DOHH2 (cell line): ENCODE measurements around the gene OPRPN.

Source experiments
- H3F3A ChIP-seq: fragments of 200-600 bp; sonication (generic), shearing (Covaris generic); 2 replicates; pipeline ENCODE4 v1.6.0; 2016; ENCODE audit warnings: antibody characterized with exemption, mild to moderate bottlenecking; ENCODE audit not compliant: control insufficient read depth, insufficient read depth
- H3K27ac ChIP-seq: fragments of 200-600 bp; sonication (generic); 2 replicates; pipeline ENCODE4 v1.5.1; 2014; ENCODE audit warnings: low read depth, mild to moderate bottlenecking, low read length, moderate library complexity
- H3K27me3 ChIP-seq: fragments of 200-600 bp; sonication (generic); 2 replicates; pipeline ENCODE4 v1.6.1; 2014; ENCODE audit warnings: mild to moderate bottlenecking, low read length, mixed read lengths; ENCODE audit not compliant: control insufficient read depth
- H3K36me3 ChIP-seq: fragments of 200-600 bp; sonication (generic); 2 replicates; pipeline ENCODE4 v1.6.1; 2014; ENCODE audit warnings: mild to moderate bottlenecking, low read length, moderate library complexity, mixed read lengths; ENCODE audit not compliant: control insufficient read depth
- H3K4me1 ChIP-seq: fragments of 200-600 bp; sonication (generic); 2 replicates; pipeline ENCODE4 v1.6.1; 2014; ENCODE audit warnings: mild to moderate bottlenecking, low read length, mixed read lengths; ENCODE audit not compliant: control insufficient read depth
- H3K4me2 ChIP-seq: fragments of 200-600 bp; sonication (generic); 2 replicates; pipeline ENCODE4 v1.6.0; 2014; ENCODE audit warnings: mild to moderate bottlenecking, low read length, moderate library complexity
- H3K4me3 ChIP-seq: fragments of 200-600 bp; sonication (generic); 2 replicates; pipeline ENCODE4 v1.5.1; 2014; ENCODE audit warnings: mild to moderate bottlenecking, low read length, mixed read lengths
- H3K79me2 ChIP-seq: fragments of 200-600 bp; sonication (generic); 2 replicates; pipeline ENCODE4 v1.6.1; 2014; ENCODE audit warnings: mild to moderate bottlenecking, low read length, mixed read lengths; ENCODE audit not compliant: control insufficient read depth
- H3K9me2 ChIP-seq: fragments of 200-600 bp; sonication (generic); replicated peaks from 2 replicates; pipeline ENCODE4 v1.6.1; 2014; ENCODE audit warnings: mild to moderate bottlenecking, low read length, mixed read lengths; ENCODE audit not compliant: control insufficient read depth
- H3K9me3 ChIP-seq: fragments of 200-600 bp; sonication (generic); 2 replicates; pipeline ENCODE4 v1.6.1; 2014; ENCODE audit warnings: antibody characterized with exemption, low read length, mixed read lengths; ENCODE audit not compliant: control insufficient read depth, insufficient read depth
- H4K20me1 ChIP-seq: fragments of 200-600 bp; sonication (generic); 2 replicates; pipeline ENCODE4 v1.6.0; 2014; ENCODE audit warnings: low read depth, mild to moderate bottlenecking, antibody characterized with exemption, low read length, moderate library complexity; ENCODE audit not compliant: control insufficient read depth, insufficient read depth
- EZH2phosphoT487 ChIP-seq: fragments of 200-600 bp; sonication (generic); IDR thresholded peaks from 2 replicates; pipeline ENCODE4 v1.6.1; 2017; ENCODE audit warnings: borderline replicate concordance, mild to moderate bottlenecking, antibody characterized with exemption, low read length, moderate library complexity, mixed read lengths
- TF ChIP-seq, protein P1 (sequence below): fragments of 200-600 bp; sonication (generic); IDR thresholded peaks from one replicate; pipeline ENCODE4 v1.5.1; 2014; ENCODE audit warnings: antibody characterized with exemption, mild to moderate bottlenecking, low read depth, low read length; ENCODE audit not compliant: poor library complexity, severe bottlenecking

OPRPN gene

DNA sequence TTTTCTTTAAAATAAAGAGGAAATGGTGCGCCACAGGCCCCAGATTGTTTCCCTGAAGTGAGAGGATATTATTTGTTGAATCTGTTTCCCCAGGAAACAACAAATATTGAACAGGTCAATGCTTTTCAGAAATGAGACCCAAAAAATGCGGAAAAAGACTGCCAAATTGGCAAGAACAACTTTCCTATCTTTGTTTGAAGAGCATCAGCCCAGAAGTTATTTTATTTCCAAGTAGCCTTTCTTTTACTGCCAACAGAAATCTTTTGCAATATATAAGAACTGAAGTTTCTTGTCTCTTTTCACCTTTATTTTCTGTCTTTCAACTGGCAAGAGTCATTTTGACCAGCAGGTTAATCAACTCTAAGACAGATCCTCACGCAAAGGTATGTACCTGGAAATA, 37.3 kb upstream of the OPRPN start, which contains the start of gene SMR3A:
SMR3A (plus strand) TSS at position 301 of the 400 bp plus-strand sequence. CDS start 1,356 bp downstream, outside the sequence.
- no peaks in the 10 kb centered on the region for H3K9me3 ChIP-seq
- no peak within 1 kb of the TSS for H3K4me3 ChIP-seq
- no peaks in the 10 kb centered on the region for H3K27me3 ChIP-seq
- no peaks in the 10 kb centered on the region for H3F3A ChIP-seq
- H3K27ac ChIP-seq: no peak within 1 kb of the TSS
- no peaks in the 10 kb centered on the region for H3K79me2 ChIP-seq
- no peaks in the 10 kb centered on the region for H3K9me2 ChIP-seq
- peaks cover 39% of the 10 kb centered on the region for H3K4me1 ChIP-seq
- H3K36me3 ChIP-seq: no peaks in the 10 kb centered on the region
- TF ChIP-seq EZH2phosphoT487: no peak
- TF ChIP-seq, protein P1, sequence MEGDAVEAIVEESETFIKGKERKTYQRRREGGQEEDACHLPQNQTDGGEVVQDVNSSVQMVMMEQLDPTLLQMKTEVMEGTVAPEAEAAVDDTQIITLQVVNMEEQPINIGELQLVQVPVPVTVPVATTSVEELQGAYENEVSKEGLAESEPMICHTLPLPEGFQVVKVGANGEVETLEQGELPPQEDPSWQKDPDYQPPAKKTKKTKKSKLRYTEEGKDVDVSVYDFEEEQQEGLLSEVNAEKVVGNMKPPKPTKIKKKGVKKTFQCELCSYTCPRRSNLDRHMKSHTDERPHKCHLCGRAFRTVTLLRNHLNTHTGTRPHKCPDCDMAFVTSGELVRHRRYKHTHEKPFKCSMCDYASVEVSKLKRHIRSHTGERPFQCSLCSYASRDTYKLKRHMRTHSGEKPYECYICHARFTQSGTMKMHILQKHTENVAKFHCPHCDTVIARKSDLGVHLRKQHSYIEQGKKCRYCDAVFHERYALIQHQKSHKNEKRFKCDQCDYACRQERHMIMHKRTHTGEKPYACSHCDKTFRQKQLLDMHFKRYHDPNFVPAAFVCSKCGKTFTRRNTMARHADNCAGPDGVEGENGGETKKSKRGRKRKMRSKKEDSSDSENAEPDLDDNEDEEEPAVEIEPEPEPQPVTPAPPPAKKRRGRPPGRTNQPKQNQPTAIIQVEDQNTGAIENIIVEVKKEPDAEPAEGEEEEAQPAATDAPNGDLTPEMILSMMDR: no peak
- no peak within 1 kb of the TSS for H3K4me2 ChIP-seq
- no peaks in the 10 kb centered on the region for H4K20me1 ChIP-seq

DNA sequence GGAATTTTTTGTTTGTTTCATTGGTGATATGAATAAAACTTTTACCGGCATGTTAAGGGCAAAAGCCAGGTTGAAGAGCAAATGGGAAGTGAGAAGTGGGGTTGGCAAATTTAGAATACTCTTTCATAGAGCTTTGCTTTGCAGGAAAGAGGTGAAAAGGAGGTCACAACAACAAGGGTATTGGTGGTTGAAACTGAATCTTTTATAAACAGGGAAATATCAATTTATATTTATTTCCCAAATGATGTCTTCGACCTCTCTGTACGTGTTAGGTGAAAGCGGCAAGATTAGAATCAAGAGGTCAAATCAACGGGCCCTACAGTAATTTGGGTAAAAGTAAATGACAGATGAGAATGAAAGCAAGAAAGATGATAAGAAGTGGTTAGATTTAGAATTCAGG, 33.7 kb upstream of the OPRPN start:
- Histone ChIP-seq H3K9me2 (no peaks in the 10 kb centered on the region), H3K4me1 (peaks cover 27% of the 10 kb centered on the region), H3K4me2 (peak overlapping the region; percentile 15), H3K27me3 (no peaks in the 10 kb centered on the region), H3F3A (no peaks in the 10 kb centered on the region), H3K36me3 (no peaks in the 10 kb centered on the region), H3K9me3 (no peaks in the 10 kb centered on the region), H3K27ac (no peak overlapping the region), H3K79me2 (no peaks in the 10 kb centered on the region), H3K4me3 (no peak overlapping the region; the same call in 1 of the 2 replicates), H4K20me1 (no peaks in the 10 kb centered on the region)
- TF ChIP-seq, protein P1: no peak
- no peak for TF ChIP-seq EZH2phosphoT487

DNA sequence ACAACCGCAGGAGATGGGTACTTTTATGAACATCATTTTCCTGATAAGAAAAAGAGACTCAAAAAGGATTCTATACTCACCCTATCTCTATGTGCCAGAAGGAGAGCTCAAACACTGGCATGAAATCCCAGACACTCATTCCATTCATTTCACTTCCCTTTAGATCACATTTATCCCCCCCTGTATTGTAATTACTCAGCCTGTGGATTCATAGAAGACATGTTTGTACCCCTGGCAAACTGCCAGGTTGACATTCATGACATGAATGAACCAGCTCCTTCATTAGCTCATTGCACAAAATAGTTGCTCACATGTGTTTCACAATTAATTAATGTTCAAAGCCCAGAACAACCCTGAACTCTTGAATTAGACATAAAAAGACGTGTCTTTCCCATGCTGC, 32.3 kb upstream of the OPRPN start:
- Histone ChIP-seq H3K4me3 (no peak overlapping the region), H3K27me3 (no peaks in the 10 kb centered on the region), H3K4me1 (peaks cover 27% of the 10 kb centered on the region), H3K27ac (no peak overlapping the region), H3K36me3 (no peaks in the 10 kb centered on the region), H3F3A (no peaks in the 10 kb centered on the region), H3K79me2 (no peaks in the 10 kb centered on the region), H3K9me2 (no peaks in the 10 kb centered on the region), H4K20me1 (no peaks in the 10 kb centered on the region), H3K4me2 (no peak overlapping the region), H3K9me3 (no peaks in the 10 kb centered on the region)
- no peak for TF ChIP-seq EZH2phosphoT487
- TF ChIP-seq, protein P1: no peak

DNA sequence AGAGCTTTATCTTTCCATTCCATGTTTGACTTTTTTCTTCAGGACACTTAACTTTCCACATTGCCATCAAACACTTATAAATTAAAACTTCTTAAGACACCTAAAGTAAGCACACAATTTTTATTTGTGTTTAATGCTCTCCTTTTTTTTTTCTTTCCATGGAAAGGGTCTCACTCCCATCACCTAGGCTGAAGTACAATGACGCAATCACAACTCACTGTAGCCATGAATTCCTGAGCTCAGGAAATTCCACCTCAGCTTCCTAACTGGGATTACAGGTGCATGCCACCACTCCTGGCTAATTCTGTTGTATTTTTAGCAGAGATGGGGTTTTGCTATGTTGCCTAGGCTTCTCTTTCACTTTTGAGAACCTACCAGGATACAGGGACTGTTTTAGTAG, 29.9 kb upstream of the OPRPN start:
- Histone ChIP-seq H3K36me3 (no peaks in the 10 kb centered on the region), H3F3A (no peaks in the 10 kb centered on the region), H3K4me1 (peaks cover 27% of the 10 kb centered on the region), H3K4me3 (no peak overlapping the region), H3K27me3 (no peaks in the 10 kb centered on the region), H3K4me2 (no peak overlapping the region), H3K79me2 (no peaks in the 10 kb centered on the region), H3K9me3 (no peaks in the 10 kb centered on the region), H4K20me1 (no peaks in the 10 kb centered on the region), H3K9me2 (no peaks in the 10 kb centered on the region), H3K27ac (no peak overlapping the region)
- TF ChIP-seq, protein P1: no peak
- no peak for TF ChIP-seq EZH2phosphoT487
